DMS53 treated with DMSO at 0.1 percent for 48 hours (cell line): ENCODE results near the gene TTC39A.

Experiments used
- DNase-seq: peaks from one replicate; lab custom pipeline; 2025; ENCODE audit not compliant: unreplicated experiment; lab: John Stamatoyannopoulos, UW

Gene TTC39A

DNA sequence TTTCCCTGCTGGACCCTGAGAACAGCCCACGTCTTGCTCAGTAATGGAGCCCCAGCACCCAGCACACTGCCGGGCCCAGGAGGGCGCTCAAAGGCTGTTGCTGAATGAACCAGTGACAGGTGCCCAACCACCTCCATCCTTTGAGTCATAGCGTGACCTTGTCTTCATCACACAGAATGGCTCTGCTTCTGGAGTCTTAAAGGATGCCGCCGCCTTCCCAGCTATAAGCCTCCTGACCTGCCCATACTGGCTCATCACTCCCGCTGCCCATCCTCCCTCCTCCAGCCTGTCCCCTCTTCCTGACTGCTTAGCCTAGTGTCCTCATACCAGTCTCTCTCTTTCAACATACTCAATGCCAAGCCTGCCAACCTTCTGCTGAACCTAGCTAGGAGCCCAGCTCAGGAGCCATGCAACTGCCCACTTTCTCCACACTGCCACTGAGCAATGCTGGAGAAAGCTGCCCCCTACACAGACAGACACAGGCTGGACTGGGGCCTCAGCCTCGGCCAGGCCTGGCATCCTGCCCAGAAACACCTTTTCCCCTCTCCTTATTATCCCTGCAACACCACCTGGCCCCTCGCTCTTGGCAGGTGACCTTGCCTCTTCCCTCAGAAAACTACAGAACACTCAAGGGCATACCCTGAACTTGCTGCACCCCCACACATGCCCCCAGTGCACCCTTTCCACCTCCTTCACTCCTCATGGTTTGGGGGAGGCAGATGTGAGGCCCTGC, 14.1 kb downstream of the TTC39A start:
- DNase-seq, result peak; percentile 92

DNA sequence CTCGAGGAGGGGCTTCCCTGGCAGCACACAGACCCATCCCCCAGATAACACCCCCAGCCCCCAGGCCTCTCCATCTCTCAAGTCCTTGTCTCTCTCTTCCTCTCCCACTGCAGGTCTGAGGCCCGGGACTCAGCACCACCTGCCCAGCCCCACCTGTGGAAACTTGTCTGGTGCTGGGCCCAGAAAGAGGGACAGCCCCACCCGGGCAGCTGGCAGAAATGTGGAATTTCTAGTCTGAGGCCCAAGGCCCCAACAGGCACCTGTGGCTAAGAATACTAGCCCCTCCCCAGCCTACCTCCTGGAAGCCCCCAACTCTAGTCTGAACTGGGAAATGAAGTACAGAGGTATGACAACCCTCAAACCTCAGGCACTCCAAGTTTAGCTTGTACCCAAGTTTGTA, 15.4 kb downstream of the TTC39A start:
- DNase-seq, result peak; percentile 18

DNA sequence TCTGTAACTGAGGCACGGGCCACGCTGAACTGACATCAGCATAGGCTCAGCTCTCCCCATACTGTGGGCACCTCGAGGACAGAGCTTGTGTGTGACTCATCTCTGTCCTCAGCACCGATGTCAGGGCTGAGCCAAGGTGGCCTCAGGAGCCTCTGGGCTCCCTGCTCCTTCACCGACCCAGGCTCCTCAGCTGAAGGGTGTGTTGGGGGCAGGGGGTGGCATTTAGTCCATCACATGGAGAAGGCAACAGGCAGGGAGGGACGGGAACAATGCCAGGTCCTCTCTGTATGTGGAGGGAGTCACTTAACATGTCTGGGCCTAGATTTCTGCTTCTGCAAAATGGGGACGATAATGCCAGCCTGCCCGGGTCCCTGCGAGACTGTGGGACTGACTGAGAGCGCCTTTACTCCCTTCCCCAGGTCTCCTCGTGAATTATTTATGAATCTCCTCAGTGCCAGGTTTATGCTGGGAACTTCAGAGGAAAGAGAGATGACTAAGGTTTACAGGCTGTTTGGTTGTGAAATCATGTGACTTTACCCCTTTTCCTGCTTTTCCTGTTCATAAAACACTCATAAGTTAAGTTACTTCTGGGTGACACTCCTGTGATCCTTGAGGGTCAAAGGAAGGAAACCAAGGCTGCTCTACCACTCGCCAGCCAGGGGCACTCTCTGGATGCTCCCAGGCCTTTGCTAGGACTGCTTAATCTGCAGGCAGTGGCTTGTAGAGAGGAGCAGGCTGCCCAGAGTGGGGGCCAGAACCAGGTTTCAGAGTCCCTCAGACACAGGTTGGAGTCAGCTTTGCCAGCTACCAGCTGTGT, 16.2 kb downstream of the TTC39A start:
- peak; percentile 87 for DNase-seq

DNA sequence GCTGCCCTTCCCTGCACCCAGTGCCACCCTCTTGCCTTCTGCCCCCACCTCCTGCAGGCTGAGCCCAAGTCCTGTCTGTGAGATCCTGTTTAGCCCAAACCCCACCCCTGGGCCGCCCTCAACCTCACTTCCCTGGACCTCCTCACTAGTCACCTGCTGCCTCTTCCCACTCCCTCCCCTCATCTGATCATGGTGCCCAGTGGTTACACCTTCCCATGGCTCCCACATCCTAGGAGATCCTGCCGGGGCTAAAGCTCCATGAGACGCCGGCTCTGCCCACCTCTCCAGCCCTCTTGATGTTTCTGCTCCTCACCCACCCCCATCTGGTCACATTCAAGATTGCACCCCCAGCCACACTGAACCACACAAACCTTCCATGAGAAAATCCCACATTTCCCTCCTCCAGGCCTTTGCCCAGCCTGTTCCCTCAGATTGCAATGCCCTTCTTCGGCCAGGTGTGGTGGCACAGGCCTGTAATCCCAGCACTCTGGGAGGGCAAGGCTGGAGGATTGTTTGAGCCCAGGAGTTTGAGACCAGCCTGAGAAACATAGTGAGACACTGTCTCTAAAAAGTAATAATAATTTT, 17.0 kb downstream of the TTC39A start:
- DNase-seq, result no peak

DNA sequence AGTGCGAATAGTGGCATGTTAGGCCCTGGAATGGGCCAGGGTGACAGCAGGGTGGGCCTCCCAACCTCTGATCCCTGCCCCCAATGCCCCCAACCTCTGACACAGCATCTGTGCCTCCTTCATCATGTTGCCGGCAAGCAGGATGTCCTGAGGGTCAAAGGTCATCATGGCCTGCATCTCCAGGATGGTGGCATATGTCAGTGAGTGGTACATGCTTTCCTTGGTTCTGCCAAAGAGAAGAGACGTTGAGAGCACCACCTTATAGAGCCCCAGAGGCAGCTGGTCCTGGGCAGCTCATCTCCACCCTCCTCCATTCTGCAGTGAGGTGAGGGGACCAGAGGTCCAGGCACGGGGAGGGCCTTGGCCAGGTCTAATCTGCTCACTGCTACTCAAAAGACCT, 17.6 kb downstream of the TTC39A start:
- DNase-seq, result no peak

DNA sequence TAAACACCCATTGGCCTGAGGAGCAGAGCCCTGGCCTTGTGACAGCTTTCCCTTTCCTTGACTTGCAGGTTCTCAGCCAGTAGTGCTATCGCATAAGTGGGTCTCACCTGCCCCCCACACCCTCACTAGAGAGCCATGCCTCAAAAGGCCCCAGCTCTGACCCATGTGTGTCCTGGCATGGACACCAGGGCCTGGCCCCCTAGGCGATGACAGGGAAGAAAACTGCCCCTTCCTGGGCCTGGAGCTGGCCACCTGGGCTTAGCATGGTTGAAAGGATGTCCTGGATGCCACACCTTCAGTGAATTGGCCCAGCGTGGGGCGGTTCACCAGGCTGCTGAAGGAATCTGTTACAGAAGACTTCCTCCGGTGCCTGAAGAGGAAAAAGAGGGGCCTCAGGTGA, 18.5 kb downstream of the TTC39A start:
- DNase-seq, result no peak

DNA sequence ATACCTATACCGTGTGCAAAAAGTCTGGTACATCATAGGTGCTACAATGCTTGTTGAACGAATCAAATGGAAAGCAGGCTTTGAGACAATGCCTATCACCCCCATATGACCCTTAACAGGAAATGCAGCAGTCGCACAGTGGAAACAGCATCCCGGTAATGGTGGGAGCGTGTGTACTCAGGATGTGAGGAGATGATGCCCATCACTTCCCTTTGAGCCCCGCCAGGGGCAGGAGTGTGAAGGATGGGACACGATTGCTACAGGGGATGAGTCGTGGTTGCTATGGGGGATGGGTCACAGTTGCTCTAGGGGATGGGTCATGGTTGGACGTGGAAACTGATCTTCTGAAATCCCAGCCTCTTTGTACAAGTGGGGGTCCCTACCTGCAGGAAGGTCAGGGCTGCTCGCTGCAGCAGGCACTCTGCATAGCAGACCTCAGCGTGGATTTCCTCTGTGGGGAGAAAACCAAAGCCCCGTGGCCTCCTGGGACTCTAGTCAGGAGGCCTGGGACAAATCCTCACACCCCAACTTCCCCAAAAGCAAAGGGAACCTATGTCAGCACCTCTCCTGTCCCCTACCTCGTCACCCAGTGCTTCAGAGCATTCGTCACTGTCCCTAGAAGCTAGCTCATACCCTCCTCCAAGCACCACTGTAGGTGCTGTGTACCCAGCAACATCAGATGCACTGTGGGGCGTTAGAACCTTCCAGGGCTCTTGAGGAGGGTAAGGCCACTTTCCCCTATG, 19.3 kb downstream of the TTC39A start:
- no peak for DNase-seq

DNA sequence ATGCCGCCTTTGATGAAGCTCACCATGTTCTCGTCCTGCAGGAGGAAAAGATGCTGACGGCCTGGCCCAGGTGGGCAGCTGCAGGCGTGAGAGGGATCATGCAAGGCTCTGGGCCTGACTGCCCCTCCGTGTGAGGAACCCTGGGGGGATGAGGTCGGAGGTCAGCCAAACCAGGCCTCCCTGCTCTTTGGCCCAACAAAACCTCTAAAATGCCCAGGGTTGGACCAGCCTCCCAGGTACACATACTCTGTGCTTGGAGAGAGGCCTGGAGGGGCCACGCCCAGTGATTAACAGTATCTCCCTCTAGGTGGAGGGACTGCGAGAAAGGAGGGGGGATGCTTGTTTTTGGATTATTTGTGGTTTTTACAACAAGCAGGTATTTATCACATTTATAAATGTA, 21.1 kb downstream of the TTC39A start:
- DNase-seq, result no peak

DNA sequence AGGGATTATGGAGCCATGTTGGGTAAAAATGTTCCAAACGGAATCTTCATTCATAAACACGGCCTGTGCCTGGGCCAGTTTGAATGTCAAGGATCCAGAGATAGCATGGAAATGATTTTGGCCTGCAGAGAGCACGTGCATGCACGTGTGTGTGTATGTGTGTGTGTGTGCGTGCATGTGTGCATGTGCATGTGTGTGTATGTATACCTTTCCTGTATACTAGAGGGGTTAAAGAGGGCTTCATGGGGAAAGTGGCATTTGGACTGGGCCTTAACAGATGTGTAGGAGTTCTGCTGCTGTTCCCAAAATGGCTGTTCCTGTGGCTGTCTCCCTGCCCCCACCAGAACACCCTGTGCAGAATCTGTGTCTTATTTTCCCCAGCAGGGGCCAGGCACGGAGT, 21.7 kb downstream of the TTC39A start:
- no peak for DNase-seq

DNA sequence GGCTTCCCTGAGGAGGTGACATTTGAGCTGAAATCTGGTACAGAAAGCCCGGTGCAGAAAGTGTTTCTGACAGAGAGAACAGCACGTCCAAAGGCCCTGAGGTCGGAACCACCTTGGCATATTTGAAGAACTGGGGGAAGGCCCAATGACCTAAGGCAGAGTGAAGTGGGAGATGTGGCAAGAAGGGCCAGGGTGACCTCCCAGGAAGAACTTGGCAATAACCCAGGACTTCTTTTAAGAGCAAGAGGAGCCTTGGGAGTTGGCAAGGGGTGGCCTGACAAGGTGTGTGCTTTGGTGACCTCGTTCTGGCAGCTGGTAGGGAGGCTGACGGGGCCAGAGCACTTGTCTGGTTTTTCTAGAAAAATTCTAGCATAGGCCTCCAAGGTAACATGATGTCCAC, 23.4 kb downstream of the TTC39A start:
- no peak for DNase-seq

DNA sequence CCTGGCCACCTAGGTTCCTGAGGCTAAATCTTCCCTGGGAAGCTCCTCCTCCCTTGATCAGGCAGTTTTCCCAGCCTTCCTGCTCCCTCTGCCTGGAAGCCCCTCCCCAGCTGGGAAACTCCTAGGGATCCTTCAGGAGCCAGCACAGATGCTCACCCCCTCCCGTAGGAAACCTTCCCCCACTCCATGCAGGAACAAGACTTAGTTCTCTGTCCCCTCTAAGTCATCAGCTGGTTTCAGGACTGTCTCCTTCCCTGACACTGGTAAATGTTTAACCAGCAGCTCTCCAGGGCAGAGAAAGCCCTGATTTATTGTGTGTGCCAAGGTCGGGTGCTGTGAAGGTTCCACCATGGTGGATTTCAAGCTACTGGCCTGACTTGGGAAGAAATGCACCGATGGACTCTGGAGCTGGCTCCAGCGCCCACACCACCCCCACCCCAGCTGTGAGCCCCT, 25.0 kb downstream of the TTC39A start:
- peak; percentile 90 for DNase-seq

DNA sequence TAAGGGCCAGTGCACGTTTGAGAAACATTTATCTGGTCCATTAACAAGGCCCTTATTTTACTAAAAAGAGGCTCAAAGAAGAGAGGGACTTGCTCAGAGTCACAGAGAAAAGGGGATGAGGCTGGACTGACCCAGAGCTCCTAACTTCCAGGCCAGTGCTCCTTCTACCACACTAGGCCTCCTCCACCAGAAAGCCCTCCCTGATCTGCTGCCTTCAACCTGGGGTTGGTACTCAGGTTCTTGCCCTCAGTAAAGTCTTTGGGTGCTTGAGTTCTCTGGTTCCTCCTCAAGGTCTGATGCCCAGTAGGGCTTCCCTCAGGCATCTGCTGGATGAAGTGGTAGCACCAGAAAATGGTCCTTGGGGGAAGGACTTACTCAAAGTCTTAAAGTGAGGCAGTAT, 26.0 kb downstream of the TTC39A start:
- DNase-seq, result no peak

DNA sequence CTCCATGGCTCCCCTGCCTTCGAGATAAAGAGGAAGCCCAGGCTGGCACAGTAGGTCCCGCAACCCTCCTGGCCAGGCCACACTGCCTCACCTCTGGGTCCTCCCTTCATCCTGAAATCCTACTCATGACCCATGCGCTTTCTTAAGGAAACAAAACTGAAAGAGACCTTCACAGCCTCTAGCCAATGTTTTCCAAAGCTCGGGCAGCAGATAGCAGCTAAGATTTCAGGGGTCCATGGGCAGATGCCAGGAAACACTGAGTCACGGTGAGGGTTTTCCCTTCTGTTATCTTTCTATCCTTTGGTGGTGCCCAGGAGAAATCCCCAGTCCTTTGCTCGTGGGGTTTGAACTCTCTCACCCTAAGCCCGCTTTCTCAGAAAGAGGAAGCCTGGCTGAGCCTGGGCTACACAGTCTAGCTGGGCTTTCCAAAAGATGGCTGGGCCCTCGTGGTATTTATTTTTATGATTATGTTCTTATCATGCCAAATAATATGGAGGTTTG, 26.6 kb downstream of the TTC39A start:
- no peak for DNase-seq

DNA sequence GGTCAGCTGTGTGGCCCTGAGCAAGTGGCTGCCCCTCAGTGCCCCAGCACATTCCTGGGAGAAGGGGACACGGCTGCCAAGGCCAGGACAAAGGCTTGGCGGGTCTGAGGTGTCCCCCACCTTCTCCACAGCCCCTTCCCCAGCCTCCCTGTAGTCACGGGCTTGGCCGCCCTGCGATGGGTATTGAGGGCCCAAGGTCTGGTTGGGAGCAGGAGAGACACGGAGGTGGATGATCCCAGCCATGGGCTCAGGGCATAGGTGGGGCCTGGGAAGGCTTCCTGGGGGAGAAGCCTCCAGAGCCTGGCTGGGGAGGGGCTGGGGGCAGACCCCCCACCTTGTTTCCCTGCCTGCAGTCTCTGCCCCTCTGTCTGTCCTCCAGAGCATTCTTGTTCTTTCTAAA, 27.0 kb downstream of the TTC39A start:
- DNase-seq, result no peak

DNA sequence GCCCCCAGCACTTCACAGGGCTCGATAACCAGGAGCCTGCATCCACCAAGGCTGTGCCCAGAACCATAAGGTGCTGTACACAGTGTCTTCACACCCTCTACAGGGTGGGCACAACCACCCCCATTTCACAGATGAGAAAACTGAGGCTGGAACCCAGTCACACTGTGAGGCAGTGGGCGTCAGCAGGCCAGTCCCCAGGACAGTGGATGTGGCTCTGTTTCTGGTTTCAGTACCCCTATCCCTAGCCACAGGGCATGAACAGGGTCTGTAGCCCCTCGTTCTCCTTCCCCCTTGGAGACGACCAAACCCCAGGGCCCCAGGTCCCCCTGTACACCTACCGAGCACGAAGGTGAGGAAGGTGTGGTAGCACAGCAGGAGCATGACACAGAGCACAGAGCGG, 27.6 kb downstream of the TTC39A start:
- DNase-seq, result no peak

DNA sequence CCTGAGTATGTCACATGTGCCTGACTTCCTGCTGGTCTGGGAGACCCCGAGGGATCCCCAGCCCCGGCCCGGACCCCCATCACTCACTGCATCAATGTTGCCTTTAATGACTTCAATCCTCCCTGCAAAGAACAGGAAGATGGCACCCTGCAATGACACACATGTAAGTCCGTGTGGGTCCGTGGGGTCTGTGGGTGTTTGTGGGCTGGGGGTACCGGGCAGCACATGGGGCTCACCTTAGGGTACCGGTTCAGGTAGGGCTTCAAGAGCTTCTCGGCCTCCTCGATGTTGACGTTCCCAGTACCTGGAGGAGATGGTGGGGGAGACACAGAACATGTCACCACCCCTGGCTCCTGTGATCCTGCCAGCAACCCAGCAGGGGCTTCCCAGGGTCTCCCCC, 28.1 kb downstream of the TTC39A start:
- DNase-seq, result no peak

DNA sequence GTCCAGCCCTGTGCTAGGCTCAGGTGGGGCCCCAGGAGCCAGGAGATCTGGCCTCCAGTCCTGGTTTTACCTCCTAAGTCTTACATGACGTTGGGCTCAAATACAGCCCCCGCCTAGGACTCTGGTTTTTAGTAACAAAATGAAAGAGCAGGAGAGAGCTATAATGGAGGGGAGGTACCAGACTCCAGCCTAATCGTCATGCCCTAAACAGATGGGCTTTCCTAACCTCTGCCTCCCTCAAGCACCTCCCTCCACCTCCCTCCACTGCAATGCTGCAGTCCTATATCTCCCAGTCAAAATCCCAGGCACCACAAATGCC, 28.6 kb downstream of the TTC39A start:
- no peak for DNase-seq

DNA sequence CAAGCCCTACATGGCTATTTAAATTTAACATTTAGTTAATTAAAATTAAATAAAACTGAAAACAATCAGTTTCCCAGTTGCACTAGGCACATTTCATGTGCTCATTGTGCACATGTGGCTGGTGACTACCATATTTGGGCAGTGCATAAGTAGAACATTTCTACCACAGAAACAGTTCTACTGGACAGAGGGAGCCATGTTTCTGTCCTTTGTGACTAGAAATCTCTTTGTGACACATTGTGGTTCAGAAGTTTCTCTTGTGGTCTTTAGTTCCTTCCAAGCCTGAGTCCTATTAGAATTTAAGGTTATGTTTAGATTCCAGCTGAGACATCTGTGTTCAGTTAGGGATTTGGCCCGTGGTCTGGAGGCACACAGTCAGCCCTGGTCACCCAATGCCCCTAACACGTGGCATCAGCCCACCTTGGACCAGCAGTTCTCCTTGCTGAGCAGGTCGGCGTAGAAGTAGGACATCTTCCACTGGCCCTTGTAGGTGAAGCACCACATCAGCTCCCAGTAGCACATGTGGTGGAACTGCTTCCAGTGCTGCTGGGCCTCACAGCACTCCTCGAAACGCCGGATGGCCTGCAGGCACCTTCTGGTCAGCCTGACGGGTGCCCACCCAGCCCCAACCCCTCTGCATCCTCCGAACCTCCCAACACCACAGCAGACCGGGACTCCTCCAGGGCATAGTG, 29.1 kb downstream of the TTC39A start:
- DNase-seq, result no peak

DNA sequence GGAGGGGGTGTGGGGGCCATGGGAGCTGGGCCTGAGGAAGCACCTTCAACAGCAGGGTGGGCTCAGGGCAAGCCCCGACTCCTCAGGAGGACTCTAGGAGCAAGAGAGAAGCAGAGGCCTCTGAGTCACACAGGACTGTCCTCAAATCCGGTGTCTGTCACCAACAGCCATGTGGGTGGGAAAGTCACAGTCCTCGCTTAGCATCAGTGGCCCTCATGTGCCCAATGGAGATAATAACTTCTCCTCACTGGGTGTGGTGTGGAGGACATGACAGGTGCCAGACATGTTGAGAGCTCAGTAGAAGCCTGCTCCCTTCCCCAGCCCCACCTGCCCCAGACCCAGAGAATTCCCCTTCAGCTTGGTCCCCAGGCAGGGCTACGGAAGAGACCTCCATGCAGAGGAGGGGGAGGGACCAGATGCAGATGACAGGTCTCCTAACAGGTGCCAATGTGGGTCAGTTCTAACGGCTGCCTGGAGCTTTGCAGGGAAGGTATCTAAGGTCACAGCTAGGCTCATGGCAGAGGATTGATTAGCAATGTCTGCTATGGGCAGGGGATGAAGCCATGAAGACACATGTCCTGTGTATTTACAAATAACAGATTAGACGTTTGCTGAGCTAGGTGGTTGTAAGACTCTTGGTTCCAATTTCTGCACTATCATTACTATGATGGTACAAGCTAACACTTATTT, 30.2 kb downstream of the TTC39A start:
- DNase-seq, result no peak

DNA sequence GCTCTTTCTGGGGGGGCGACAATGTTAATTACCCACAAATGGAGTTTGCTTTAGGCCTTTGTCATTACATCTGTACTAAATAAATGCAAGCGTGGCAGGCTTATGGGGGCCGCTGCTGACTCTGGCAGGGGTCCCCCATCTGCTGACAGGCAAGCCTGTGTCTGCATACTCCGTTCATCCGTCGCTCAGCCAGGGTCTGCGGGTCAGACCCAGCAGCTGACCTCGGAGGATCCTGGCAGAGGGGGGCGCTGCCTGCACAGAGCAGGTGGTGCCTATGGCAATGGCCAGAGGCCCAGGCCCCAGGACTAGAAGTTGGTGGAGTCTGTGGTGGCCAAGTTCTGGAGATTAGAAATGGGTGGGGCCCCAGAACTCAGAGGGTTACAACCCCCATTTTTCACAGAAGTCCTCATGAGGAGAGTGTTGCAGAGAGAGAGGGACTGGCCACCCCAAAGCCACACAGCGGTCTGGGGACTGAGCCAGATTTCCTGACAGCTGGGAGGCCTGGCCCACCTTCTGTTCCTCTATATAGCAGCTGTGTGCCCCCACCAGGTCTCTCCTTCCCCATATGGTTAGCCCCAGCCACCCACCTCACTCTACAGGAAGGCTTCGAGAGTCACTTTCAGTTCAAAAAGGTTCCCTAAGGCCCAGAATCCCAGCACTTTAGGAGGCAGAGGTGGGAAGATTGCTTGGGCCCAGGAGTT, 31.0 kb downstream of the TTC39A start:
- no peak for DNase-seq
